Suprapubic skin (tissue), 4 donors: ENCODE data around the gene NAP1L3. TPM values are rescaled to one million over a fixed set of nuclear protein-coding genes. Genes with fewer than 3 reads are reported as not detected.

Experiments used
- DNase-seq, 2 donors: peaks; one replicate each; pipeline ENCODE4 v3.0.0-alpha.2; 2019; ENCODE audit warnings: low spot score in 2 of 2
- H3K27ac ChIP-seq: fragments of 200-600 bp; sonication (generic); one replicate; pipeline ENCODE4 v1.5.1; 2019
- H3K27me3 ChIP-seq: fragments of 200-600 bp; sonication (generic); one replicate; pipeline ENCODE4 v1.5.1; 2019
- H3K36me3 ChIP-seq: fragments of 200-600 bp; sonication (generic); one replicate; pipeline ENCODE4 v1.5.1; 2019
- H3K4me1 ChIP-seq: fragments of 200-600 bp; sonication (generic); one replicate; pipeline ENCODE4 v1.5.1; 2019
- H3K4me3 ChIP-seq: fragments of 200-600 bp; sonication (generic); one replicate; pipeline ENCODE4 v1.5.1; 2019; ENCODE audit warnings: mild to moderate bottlenecking
- H3K9me3 ChIP-seq: fragments of 200-600 bp; sonication (generic); one replicate; pipeline ENCODE4 v1.5.1; 2019
- EP300 ChIP-seq: sonication (generic); formaldehyde crosslinking; IDR thresholded peaks from one replicate; pipeline ENCODE4 v1.6.1; 2017; ENCODE audit warnings: antibody characterized with exemption
- POLR2A ChIP-seq, 2 donors: fragments of 450-650 bp; IDR thresholded peaks; one replicate each; pipeline ENCODE4 v1.6.1; 2017; ENCODE audit warnings: antibody characterized with exemption in 2 of 2, mild to moderate bottlenecking in 2 of 2, moderate library complexity in 2 of 2
- POLR2AphosphoS5 ChIP-seq, 3 donors: sonication (generic); formaldehyde crosslinking; IDR thresholded peaks; one replicate each; pipeline ENCODE4 v1.6.1; 2017; ENCODE audit warnings: antibody characterized with exemption in 3 of 3
- WGBS: methylation state at CpG from one replicate; pipeline ENCODE4 v1.1.5; 2018; 5-methylcytosine and 5-hydroxymethylcytosine counted together
- total RNA-seq, 4 donors: library from RNA; depleted of rRNA; stranded (reverse); fragments of >200 nt; gene quantifications; one replicate each; pipeline ENCODE4 v1.1.0, GENCODE V29; 2016
- TF ChIP-seq, protein P1 (sequence below), 2 donors: fragments of 200-600 bp in 1 of 2; fragments of 450-650 bp in 1 of 2; sonication (generic) in 1 of 2; IDR thresholded peaks; one replicate each; pipeline ENCODE4 v1.5.1; 2016 to 2019; ENCODE audit warnings: antibody characterized with exemption in 2 of 2, mild to moderate bottlenecking in 1 of 2, moderate library complexity in 1 of 2

Gene NAP1L3
- total RNA-seq, 4 donors from 2014 or later, result 0.26 to 2.6 (median 1.5) TPM

DNA sequence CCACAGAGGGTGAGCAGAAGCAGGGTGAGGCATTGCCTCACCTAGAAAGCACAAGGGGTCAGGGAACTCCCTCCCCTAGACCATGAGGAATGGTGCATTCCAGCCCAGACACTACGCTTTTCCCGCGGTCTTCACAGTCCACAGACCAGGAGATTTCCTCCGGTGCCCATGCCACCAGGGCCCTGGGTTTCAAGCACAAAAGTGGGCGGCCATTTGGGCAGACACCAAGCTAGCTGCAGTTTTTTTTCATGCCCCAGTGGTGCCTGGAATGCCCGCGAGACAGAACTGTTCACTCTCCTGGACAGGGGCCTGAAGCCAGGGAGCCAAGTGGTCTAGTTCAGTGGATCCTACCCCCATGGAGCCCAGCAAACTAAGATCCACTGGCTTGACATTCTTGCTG lies 12.8 kb downstream of the NAP1L3 start:
- no peak overlapping the region for H3K4me3 ChIP-seq
- no peaks in the 10 kb centered on the region for H3K27me3 ChIP-seq
- H3K27ac ChIP-seq, result no peak overlapping the region
- H3K4me1 ChIP-seq, result no peaks in the 10 kb centered on the region
- TF ChIP-seq, protein P1, sequence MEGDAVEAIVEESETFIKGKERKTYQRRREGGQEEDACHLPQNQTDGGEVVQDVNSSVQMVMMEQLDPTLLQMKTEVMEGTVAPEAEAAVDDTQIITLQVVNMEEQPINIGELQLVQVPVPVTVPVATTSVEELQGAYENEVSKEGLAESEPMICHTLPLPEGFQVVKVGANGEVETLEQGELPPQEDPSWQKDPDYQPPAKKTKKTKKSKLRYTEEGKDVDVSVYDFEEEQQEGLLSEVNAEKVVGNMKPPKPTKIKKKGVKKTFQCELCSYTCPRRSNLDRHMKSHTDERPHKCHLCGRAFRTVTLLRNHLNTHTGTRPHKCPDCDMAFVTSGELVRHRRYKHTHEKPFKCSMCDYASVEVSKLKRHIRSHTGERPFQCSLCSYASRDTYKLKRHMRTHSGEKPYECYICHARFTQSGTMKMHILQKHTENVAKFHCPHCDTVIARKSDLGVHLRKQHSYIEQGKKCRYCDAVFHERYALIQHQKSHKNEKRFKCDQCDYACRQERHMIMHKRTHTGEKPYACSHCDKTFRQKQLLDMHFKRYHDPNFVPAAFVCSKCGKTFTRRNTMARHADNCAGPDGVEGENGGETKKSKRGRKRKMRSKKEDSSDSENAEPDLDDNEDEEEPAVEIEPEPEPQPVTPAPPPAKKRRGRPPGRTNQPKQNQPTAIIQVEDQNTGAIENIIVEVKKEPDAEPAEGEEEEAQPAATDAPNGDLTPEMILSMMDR (IDR thresholded peaks at IDR 0.05), result no peak
- TF ChIP-seq POLR2AphosphoS5 (IDR thresholded peaks at IDR 0.05) (no peak), EP300 (no peak), POLR2A (IDR thresholded peaks at IDR 0.05) (no peak)
- H3K9me3 ChIP-seq, result no peaks in the 10 kb centered on the region
- no peaks in the 10 kb centered on the region for H3K36me3 ChIP-seq
- DNase-seq, result no peak
- WGBS, result 88% methylated on average over 7 of the region's 7 CpGs

DNA sequence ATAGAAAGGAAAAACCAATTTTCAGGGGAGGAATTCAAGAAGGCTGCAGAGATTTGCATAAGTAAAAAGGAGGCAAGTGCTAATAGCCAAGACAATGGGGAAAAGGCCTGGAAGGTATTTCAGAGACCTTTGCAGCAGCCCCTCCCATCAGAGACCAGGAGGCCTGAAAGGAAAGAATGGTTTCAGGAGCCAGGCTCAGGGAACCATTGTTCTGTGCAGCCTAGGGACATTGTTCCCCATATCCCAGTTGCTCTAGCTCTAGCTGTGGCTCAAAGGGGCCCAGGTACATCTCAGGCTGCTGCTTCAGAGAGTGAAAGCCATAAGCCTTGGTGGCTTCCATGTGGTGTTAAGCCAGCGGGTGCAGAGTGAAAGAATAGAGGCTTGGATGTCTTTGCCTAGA lies 24.0 kb downstream of the NAP1L3 start:
- no peaks in the 10 kb centered on the region for H3K4me1 ChIP-seq
- H3K27me3 ChIP-seq, result no peaks in the 10 kb centered on the region
- no peak for TF ChIP-seq POLR2A (IDR thresholded peaks at IDR 0.05)
- TF ChIP-seq, protein P1 (IDR thresholded peaks at IDR 0.05), result no peak
- no peak for TF ChIP-seq EP300
- no peak for TF ChIP-seq POLR2AphosphoS5 (IDR thresholded peaks at IDR 0.05)
- no peaks in the 10 kb centered on the region for H3K9me3 ChIP-seq
- WGBS, result 95% methylated on average over 1 of the region's 1 CpG
- no peak for DNase-seq
- no peak overlapping the region for H3K4me3 ChIP-seq
- H3K36me3 ChIP-seq, result no peaks in the 10 kb centered on the region
- H3K27ac ChIP-seq, result no peak overlapping the region

DNA sequence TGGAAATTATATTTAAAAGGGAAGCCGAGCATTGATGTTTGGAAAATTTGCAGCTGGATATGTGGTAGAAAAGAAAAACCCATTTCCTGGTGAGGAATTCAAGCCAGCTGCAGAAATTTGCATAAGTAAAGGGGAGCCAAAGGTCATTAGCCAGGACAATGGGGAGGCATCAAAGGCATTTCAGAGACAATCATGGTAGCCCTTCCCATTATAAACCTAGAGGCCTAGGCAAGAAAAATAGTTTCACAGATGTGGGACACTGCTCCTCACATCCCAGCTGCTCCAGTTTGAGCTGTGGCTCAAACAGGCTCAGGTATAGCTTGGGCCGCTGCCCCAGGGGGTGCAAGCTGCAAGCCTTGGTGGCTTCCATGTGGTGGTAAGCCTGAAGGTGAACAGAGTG lies 35.8 kb downstream of the NAP1L3 start:
- WGBS, result 93% methylated on average over 2 of the region's 2 CpGs
- Histone ChIP-seq H3K4me1 (no peaks in the 10 kb centered on the region), H3K36me3 (no peaks in the 10 kb centered on the region), H3K4me3 (no peak overlapping the region), H3K9me3 (no peaks in the 10 kb centered on the region), H3K27me3 (no peaks in the 10 kb centered on the region), H3K27ac (no peak overlapping the region)
- TF ChIP-seq EP300, result no peak
- TF ChIP-seq, protein P1 (IDR thresholded peaks at IDR 0.05), result no peak
- no peak for TF ChIP-seq POLR2A (IDR thresholded peaks at IDR 0.05)
- TF ChIP-seq POLR2AphosphoS5 (IDR thresholded peaks at IDR 0.05), result no peak
- no peak for DNase-seq

Other genes starting within 250 kb of the NAP1L3 start
- not detected for gene FAM133A, start 628 bp upstream of the NAP1L3 start, total RNA-seq